HepG2 (cell line): ENCODE measurements around the gene SSR2. TPM values are rescaled to one million over a fixed set of nuclear protein-coding genes. Genes with fewer than 3 reads are reported as not detected.

ENCODE experiments used
- ATAC-seq: fragments of 200-7000 bp; cut with Tn5 transposase; 3 replicates; pipeline ENCODE4 v1.9.1; 2020; ENCODE audit warnings: mild to moderate bottlenecking, moderate library complexity
- BruUV-seq: library from RNA; stranded (reverse); fragments of 400-500 nt; replicated peaks from 2 replicates; lab custom pipeline; 2021; lab: Mats Ljungman, UMichigan
- CTCF ChIA-PET: fragments of 300-600 bp; formaldehyde crosslinking; extraction: SDS; loops from one replicate; lab custom pipeline; 2021; ENCODE audit warnings: low total read pairs, inconsistent platforms, low intra/inter-chr PET ratio; lab: Yijun Ruan, JAX
- POLR2A ChIA-PET: fragments of 350-600 bp; sonication (Branson Sonifier 250); formaldehyde crosslinking; loops from one replicate; lab custom pipeline; 2020; ENCODE audit warnings: antibody characterized with exemption, inconsistent platforms; lab: Yijun Ruan, JAX
- DNase-seq: peaks from one replicate; pipeline ENCODE4 v3.0.0-alpha.2; 2015; ENCODE audit warnings: low spot score
- FAIRE-seq: peaks from 3 replicates; lab custom pipeline; 2011; peaks lifted over from hg19 to GRCh38; lab: Jason Lieb, UNC
- H2AFZ ChIP-seq: one replicate; pipeline ENCODE4 v1.6.1; 2011; ENCODE audit warnings: low read length, inconsistent platforms
- H3K27ac ChIP-seq: fragments of 300-600 bp; 3 replicates; pipeline ENCODE4 v1.8.0; 2011; ENCODE audit warnings: mixed run types, mild to moderate bottlenecking, mixed read lengths, low read length, inconsistent platforms; ENCODE audit not compliant: insufficient read depth; ENCODE audit errors: extremely low read length
- H3K27me3 ChIP-seq, 2 experiments: fragments of 200-600 bp in 1 of 2; 2 replicates in 1 of 2; 3 replicates in 1 of 2; pipeline versions ENCODE4 v1.6.0 to v1.8.0; 2011; ENCODE audit warnings: low read length in 2 of 2, mild to moderate bottlenecking in 2 of 2, moderate library complexity in 2 of 2, inconsistent platforms in 1 of 2; ENCODE audit not compliant: insufficient read depth in 2 of 2, control insufficient read depth in 1 of 2
- H3K36me3 ChIP-seq, 2 experiments: fragments of 200-600 bp in 1 of 2; replicated peaks in 1 of 2; 2 replicates in 1 of 2; 3 replicates in 1 of 2; pipeline versions ENCODE4 v1.5.1 to v1.8.0; 2011; ENCODE audit warnings: low read length in 2 of 2, inconsistent platforms in 1 of 2; ENCODE audit not compliant: insufficient read depth in 2 of 2, control insufficient read depth in 1 of 2
- H3K4me1 ChIP-seq: 2 replicates; pipeline ENCODE4 v1.5.1; 2012; ENCODE audit warnings: low read length, inconsistent platforms; ENCODE audit not compliant: insufficient read depth
- H3K4me2 ChIP-seq: 2 replicates; pipeline ENCODE4 v1.6.0; 2011; ENCODE audit warnings: low read depth, low read length, inconsistent platforms
- H3K4me3 ChIP-seq, 3 experiments: fragments of 200-600 bp in 1 of 3; sonication (generic), shearing (Covaris generic) in 1 of 3; replicated peaks in 1 of 3; 2 replicates each; pipeline ENCODE4 v1.5.1; 2011 to 2016; ENCODE audit warnings: low read length in 3 of 3, inconsistent platforms in 2 of 3, low read depth in 2 of 3, mild to moderate bottlenecking in 2 of 3, control low read depth in 1 of 3, mixed read lengths in 1 of 3; ENCODE audit not compliant: insufficient read depth in 1 of 3
- H3K79me2 ChIP-seq: one replicate; pipeline ENCODE4 v1.6.1; 2011; ENCODE audit warnings: low read length, inconsistent platforms; ENCODE audit not compliant: insufficient read depth
- H3K9ac ChIP-seq: 2 replicates; pipeline ENCODE4 v1.6.0; 2011; ENCODE audit warnings: mild to moderate bottlenecking, low read depth, low read length, inconsistent platforms; ENCODE audit not compliant: insufficient read depth
- H3K9me3 ChIP-seq: 2 replicates; pipeline ENCODE4 v1.5.1; 2012; ENCODE audit warnings: mild to moderate bottlenecking, low read length
- H4K20me1 ChIP-seq: 2 replicates; pipeline ENCODE4 v1.6.0; 2011; ENCODE audit warnings: inconsistent platforms, mild to moderate bottlenecking, low read length, moderate library complexity; ENCODE audit not compliant: insufficient read depth
- HDAC6 ChIP-seq: fragments of 200-600 bp; sonication (generic); IDR thresholded peaks from 2 replicates; pipeline ENCODE4 v1.7.0; 2017; ENCODE audit warnings: mild to moderate bottlenecking, antibody characterized with exemption, low read length, low read depth
- KLF9 ChIP-seq: IDR thresholded peaks from 2 replicates; pipeline ENCODE4 v1.6.1; 2016; ENCODE audit warnings: low read depth
- MTF2 ChIP-seq: sonication (generic); formaldehyde crosslinking; IDR thresholded peaks from 2 replicates; pipeline ENCODE4 v1.5.0; 2020; ENCODE audit warnings: missing genetic modification reagents, borderline replicate concordance
- U2AF1 ChIP-seq: fragments of 200-400 bp; formaldehyde crosslinking; optimal IDR thresholded peaks from 2 replicates; pipeline ENCODE3; 2017; ENCODE audit warnings: mild to moderate bottlenecking, low read depth, low read length
- ZNF253 ChIP-seq: sonication (generic); formaldehyde crosslinking; IDR thresholded peaks from 2 replicates; pipeline ENCODE4 v1.8.0; 2022; ENCODE audit warnings: mild to moderate bottlenecking, missing genetic modification reagents, borderline replicate concordance
- ZNF543 ChIP-seq: sonication (generic); formaldehyde crosslinking; IDR thresholded peaks from 2 replicates; pipeline ENCODE4 v1.4.0; 2020; ENCODE audit warnings: mild to moderate bottlenecking, missing genetic modification reagents
- ZNF878 ChIP-seq: sonication (generic); formaldehyde crosslinking; IDR thresholded peaks from 2 replicates; pipeline ENCODE4 v1.8.1; 2023; ENCODE audit warnings: mild to moderate bottlenecking, missing genetic modification reagents, moderate library complexity
- WGBS: methylation state at CpG from one replicate; pipeline ENCODE4 v1.1.6; 2017; ENCODE audit warnings: low lambda C conversion rate; 5-methylcytosine and 5-hydroxymethylcytosine counted together
- in situ Hi-C: cut with HindIII; loops from 2 replicates; pipeline ENCODE4 v1.10.0; 2017; ENCODE audit warnings: low pct_unique_long_range_greater_than_20kb; ENCODE audit not compliant: extremely low pct_ligation_motif_present
- intact Hi-C: fragments of 100-400 bp; cut with micrococcal nuclease; formaldehyde crosslinking; loops from one replicate; pipeline ENCODE4 v1.10.0; 2022; ENCODE audit not compliant: unreplicated experiment
- polyA plus RNA-seq, 8 experiments: library from polyadenylated mRNA; depleted of rRNA in 3 of 8; stranded (reverse) in 7 of 8; unstranded in 1 of 8; fragments of >200 nt; fragmentation: Illumina TruSeq in 4 of 8; extraction: Trizol in 4 of 8; gene quantifications; 2 replicates each; pipeline versions ENCODE4 v1.2.1 to v1.2.3, GENCODE V29; 2011 to 2016; ENCODE audit warnings: low read depth in 4 of 8, missing spikeins in 1 of 8, mixed read lengths in 1 of 8; ENCODE audit not compliant: insufficient read depth in 1 of 8
- total RNA-seq, 5 experiments: library from RNA; depleted of rRNA; stranded (reverse); fragments of >200 nt; fragmentation: Illumina TruSeq; extraction: Trizol; gene quantifications; 2 replicates each; pipeline ENCODE4 v1.2.3, GENCODE V29; 2016; ENCODE audit warnings: low read depth in 1 of 5
- TF ChIP-seq, protein P1 (sequence below): sonication (generic); formaldehyde crosslinking; IDR thresholded peaks from 2 replicates; pipeline ENCODE4 v1.4.0; 2020; ENCODE audit warnings: low read depth, mild to moderate bottlenecking, missing genetic modification reagents
- TF ChIP-seq, protein P2 (sequence below): sonication (generic); formaldehyde crosslinking; conservative IDR thresholded peaks from 2 replicates; pipeline ENCODE4 v1.4.0; 2020; ENCODE audit warnings: missing genetic modification reagents
- TF ChIP-seq, protein P3 (sequence below): sonication (generic); formaldehyde crosslinking; IDR thresholded peaks from 2 replicates; pipeline ENCODE4 v1.8.0; 2023; ENCODE audit warnings: mild to moderate bottlenecking, missing genetic modification reagents
- TF ChIP-seq, protein P4 (sequence below): sonication (generic); formaldehyde crosslinking; IDR thresholded peaks from 2 replicates; pipeline ENCODE4 v1.4.0; 2020; ENCODE audit warnings: missing genetic modification reagents, mild to moderate bottlenecking, borderline replicate concordance
- TF ChIP-seq, protein P5 (sequence below): sonication (generic); formaldehyde crosslinking; IDR thresholded peaks from 2 replicates; pipeline ENCODE4 v1.5.0; 2020; ENCODE audit warnings: missing genetic modification reagents, mild to moderate bottlenecking, borderline replicate concordance

SSR2 gene
- total and polyA plus RNA-seq, 2 of the 13 experiments (the other 11 are each of a cell fraction or from before 2014, with no cell fraction given), result 284 to 461 TPM

DNA sequence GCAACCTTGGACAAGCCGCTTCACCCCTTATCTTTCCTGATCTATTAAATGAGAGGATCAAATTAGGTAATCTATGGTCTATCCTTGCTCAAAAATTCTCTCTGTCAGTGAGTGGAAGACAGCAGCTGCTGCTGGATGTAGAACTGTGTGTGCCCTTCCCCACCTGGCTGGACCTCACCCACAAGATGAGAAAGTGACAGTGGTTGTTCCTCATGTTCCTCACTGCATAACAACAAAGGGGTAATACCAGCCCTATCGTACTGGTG is 16.9 kb downstream of the SSR2 start:
- Histone ChIP-seq H3K79me2 (no peaks in the 10 kb centered on the region), H3K4me3 (peak overlapping the region in 2 of 3 experiments; percentile 47 to 62; a peak in 2 of 6 replicates), H3K9me3 (no peaks in the 10 kb centered on the region), H3K36me3 (no peaks in the 10 kb centered on the region), H4K20me1 (no peaks in the 10 kb centered on the region), H2AFZ (no peak overlapping the region), H3K4me1 (peaks cover 69% of the 10 kb centered on the region), H3K27ac (no peak overlapping the region), H3K4me2 (peak overlapping the region; percentile 84), H3K27me3 (no peaks in the 10 kb centered on the region), H3K9ac (no peak overlapping the region)
- DNase-seq, result no peak
- WGBS, result 0% methylated on average over 2 of the region's 2 CpGs
- TF ChIP-seq, protein P1, sequence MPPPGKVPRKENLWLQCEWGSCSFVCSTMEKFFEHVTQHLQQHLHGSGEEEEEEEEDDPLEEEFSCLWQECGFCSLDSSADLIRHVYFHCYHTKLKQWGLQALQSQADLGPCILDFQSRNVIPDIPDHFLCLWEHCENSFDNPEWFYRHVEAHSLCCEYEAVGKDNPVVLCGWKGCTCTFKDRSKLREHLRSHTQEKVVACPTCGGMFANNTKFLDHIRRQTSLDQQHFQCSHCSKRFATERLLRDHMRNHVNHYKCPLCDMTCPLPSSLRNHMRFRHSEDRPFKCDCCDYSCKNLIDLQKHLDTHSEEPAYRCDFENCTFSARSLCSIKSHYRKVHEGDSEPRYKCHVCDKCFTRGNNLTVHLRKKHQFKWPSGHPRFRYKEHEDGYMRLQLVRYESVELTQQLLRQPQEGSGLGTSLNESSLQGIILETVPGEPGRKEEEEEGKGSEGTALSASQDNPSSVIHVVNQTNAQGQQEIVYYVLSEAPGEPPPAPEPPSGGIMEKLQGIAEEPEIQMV (CRISPR knock-in tag), result no peak
- no peak for TF ChIP-seq MTF2
- no peak for TF ChIP-seq ZNF543 (CRISPR knock-in tag)
- TF ChIP-seq, protein P2, sequence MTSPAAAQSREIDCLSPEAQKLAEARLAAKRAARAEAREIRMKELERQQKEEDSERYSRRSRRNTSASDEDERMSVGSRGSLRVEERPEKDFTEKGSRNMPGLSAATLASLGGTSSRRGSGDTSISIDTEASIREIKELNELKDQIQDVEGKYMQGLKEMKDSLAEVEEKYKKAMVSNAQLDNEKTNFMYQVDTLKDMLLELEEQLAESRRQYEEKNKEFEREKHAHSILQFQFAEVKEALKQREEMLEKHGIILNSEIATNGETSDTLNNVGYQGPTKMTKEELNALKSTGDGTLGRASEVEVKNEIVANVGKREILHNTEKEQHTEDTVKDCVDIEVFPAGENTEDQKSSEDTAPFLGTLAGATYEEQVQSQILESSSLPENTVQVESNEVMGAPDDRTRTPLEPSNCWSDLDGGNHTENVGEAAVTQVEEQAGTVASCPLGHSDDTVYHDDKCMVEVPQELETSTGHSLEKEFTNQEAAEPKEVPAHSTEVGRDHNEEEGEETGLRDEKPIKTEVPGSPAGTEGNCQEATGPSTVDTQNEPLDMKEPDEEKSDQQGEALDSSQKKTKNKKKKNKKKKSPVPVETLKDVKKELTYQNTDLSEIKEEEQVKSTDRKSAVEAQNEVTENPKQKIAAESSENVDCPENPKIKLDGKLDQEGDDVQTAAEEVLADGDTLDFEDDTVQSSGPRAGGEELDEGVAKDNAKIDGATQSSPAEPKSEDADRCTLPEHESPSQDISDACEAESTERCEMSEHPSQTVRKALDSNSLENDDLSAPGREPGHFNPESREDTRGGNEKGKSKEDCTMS (CRISPR knock-in tag), result no peak
- TF ChIP-seq, protein P3, sequence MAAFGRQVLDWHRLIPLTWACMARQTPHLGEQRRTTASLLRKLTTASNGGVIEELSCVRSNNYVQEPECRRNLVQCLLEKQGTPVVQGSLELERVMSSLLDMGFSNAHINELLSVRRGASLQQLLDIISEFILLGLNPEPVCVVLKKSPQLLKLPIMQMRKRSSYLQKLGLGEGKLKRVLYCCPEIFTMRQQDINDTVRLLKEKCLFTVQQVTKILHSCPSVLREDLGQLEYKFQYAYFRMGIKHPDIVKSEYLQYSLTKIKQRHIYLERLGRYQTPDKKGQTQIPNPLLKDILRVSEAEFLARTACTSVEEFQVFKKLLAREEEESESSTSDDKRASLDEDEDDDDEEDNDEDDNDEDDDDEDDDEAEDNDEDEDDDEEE (CRISPR knock-in tag), result no peak
- TF ChIP-seq, protein P4, sequence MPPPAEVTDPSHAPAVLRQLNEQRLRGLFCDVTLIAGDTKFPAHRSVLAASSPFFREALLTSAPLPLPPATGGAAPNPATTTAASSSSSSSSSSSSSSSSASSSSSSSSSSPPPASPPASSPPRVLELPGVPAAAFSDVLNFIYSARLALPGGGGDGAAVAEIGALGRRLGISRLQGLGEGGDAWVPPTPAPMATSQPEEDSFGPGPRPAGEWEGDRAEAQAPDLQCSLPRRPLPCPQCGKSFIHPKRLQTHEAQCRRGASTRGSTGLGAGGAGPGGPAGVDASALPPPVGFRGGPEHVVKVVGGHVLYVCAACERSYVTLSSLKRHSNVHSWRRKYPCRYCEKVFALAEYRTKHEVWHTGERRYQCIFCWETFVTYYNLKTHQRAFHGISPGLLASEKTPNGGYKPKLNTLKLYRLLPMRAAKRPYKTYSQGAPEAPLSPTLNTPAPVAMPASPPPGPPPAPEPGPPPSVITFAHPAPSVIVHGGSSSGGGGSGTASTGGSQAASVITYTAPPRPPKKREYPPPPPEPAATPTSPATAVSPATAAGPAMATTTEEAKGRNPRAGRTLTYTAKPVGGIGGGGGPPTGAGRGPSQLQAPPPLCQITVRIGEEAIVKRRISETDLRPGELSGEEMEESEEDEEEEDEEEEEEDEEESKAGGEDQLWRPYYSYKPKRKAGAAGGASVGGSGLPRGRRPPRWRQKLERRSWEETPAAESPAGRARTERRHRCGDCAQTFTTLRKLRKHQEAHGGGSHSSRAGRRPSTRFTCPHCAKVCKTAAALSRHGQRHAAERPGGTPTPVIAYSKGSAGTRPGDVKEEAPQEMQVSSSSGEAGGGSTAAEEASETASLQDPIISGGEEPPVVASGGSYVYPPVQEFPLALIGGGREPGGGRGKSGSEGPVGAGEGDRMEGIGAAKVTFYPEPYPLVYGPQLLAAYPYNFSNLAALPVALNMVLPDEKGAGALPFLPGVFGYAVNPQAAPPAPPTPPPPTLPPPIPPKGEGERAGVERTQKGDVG (CRISPR knock-in tag), result no peak
- TF ChIP-seq ZNF878 (CRISPR knock-in tag), result no peak
- TF ChIP-seq, protein P5, sequence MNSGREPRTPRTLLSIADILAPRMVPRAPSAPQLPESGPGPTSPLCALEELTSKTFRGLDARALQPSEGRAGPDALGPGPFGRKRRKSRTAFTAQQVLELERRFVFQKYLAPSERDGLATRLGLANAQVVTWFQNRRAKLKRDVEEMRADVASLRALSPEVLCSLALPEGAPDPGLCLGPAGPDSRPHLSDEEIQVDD (CRISPR knock-in tag), result no peak
- no peak for TF ChIP-seq HDAC6
- no peak for TF ChIP-seq KLF9 (CRISPR knock-in tag)
- no peak for TF ChIP-seq ZNF253 (CRISPR knock-in tag)
- no peak for TF ChIP-seq U2AF1
- BruUV-seq, result no TSS peak
- FAIRE-seq, result no peak
- no peak for ATAC-seq
- intact Hi-C loops (loop anchor here (10.0 kb wide), 1 partner anchor 61 kb away; the partner anchor contains the start of gene RAB25), in situ Hi-C loops (no loop called here)
- ChIA-PET POLR2A (interaction anchor here (1.2 to 3.6 kb wide), 5 partner anchors 9 to 69 kb away, joined by 3 to 27 read pairs (median 5); no protein-coding TSS in a partner anchor), CTCF (no interaction called here)
